H9 (cell line): ENCODE data around the gene SEC23A. TPM values are rescaled to one million over a fixed set of nuclear protein-coding genes. Genes with fewer than 3 reads are reported as not detected.

Experiments used
- DNase-seq: peaks from one replicate; pipeline ENCODE4 v3.0.0-alpha.2; 2017
- H2AFZ ChIP-seq: one replicate; pipeline ENCODE4 v1.6.1; 2013; ENCODE audit warnings: mild to moderate bottlenecking, low read length, control low read depth, moderate library complexity
- H2AK5ac ChIP-seq: 2 replicates; pipeline ENCODE4 v1.6.1; 2013; ENCODE audit warnings: low read length, control low read depth, mixed read lengths; ENCODE audit not compliant: insufficient read length
- H2BK120ac ChIP-seq: one replicate; pipeline ENCODE4 v1.6.1; 2013; ENCODE audit warnings: low read depth, mild to moderate bottlenecking, low read length, control low read depth, inconsistent platforms; ENCODE audit not compliant: poor library complexity, severe bottlenecking
- H2BK12ac ChIP-seq: 2 replicates; pipeline ENCODE4 v1.6.1; 2013; ENCODE audit warnings: low read length, control low read depth, mixed read lengths, low read depth; ENCODE audit not compliant: insufficient read length
- H2BK15ac ChIP-seq: 2 replicates; pipeline ENCODE4 v1.6.1; 2013; ENCODE audit warnings: low read depth, low read length, control low read depth
- H2BK20ac ChIP-seq: one replicate; pipeline ENCODE4 v1.6.1; 2013; ENCODE audit warnings: low read depth, mild to moderate bottlenecking, low read length, control low read depth, inconsistent platforms; ENCODE audit not compliant: poor library complexity, severe bottlenecking
- H2BK5ac ChIP-seq: 2 replicates; pipeline ENCODE4 v1.6.1; 2013; ENCODE audit warnings: low read length, control low read depth, mixed read lengths; ENCODE audit not compliant: insufficient read length
- H3K14ac ChIP-seq: 2 replicates; pipeline ENCODE4 v1.6.1; 2013; ENCODE audit warnings: low read length, control low read depth; ENCODE audit not compliant: insufficient read depth
- H3K18ac ChIP-seq: 2 replicates; pipeline ENCODE4 v1.6.1; 2013; ENCODE audit warnings: low read depth, mild to moderate bottlenecking, mixed read lengths, low read length, control low read depth; ENCODE audit not compliant: insufficient read length
- H3K23ac ChIP-seq: 2 replicates; pipeline ENCODE4 v1.6.1; 2013; ENCODE audit warnings: low read length, control low read depth, mixed read lengths, low read depth; ENCODE audit not compliant: insufficient read length
- H3K23me2 ChIP-seq: 2 replicates; pipeline ENCODE4 v1.6.1; 2013; ENCODE audit warnings: low read depth, mild to moderate bottlenecking, mixed read lengths, low read length, control low read depth; ENCODE audit not compliant: insufficient read length, poor library complexity, severe bottlenecking
- H3K27ac ChIP-seq: 2 replicates; pipeline ENCODE4 v1.5.1; 2013; ENCODE audit warnings: low read length, control low read depth, mixed read lengths, low read depth; ENCODE audit not compliant: insufficient read length
- H3K27me3 ChIP-seq: 2 replicates; pipeline ENCODE4 v1.6.1; 2013; ENCODE audit warnings: low read length, control low read depth, inconsistent platforms; ENCODE audit not compliant: insufficient read depth
- H3K4ac ChIP-seq: 2 replicates; pipeline ENCODE4 v1.6.1; 2013; ENCODE audit warnings: low read depth, mild to moderate bottlenecking, control low read depth, inconsistent platforms, low read length, moderate library complexity
- H3K4me1 ChIP-seq: 2 replicates; pipeline ENCODE4 v1.6.1; 2013; ENCODE audit warnings: low read length, control low read depth, inconsistent platforms; ENCODE audit not compliant: insufficient read depth
- H3K4me2 ChIP-seq: 2 replicates; pipeline ENCODE4 v1.6.1; 2013; ENCODE audit warnings: low read length, control low read depth, mixed read lengths; ENCODE audit not compliant: insufficient read length, insufficient read depth
- H3K56ac ChIP-seq: 2 replicates; pipeline ENCODE4 v1.6.1; 2013; ENCODE audit warnings: low read depth, mild to moderate bottlenecking, mixed read lengths, low read length, control low read depth; ENCODE audit not compliant: insufficient read length
- H3K79me1 ChIP-seq: 2 replicates; pipeline ENCODE4 v1.6.1; 2013; ENCODE audit warnings: low read depth, mild to moderate bottlenecking, moderate library complexity, low read length, control low read depth, inconsistent platforms; ENCODE audit not compliant: insufficient read depth, poor library complexity, severe bottlenecking
- H3K79me2 ChIP-seq: 2 replicates; pipeline ENCODE4 v1.6.1; 2013; ENCODE audit warnings: low read length, control low read depth, inconsistent platforms; ENCODE audit not compliant: insufficient read depth
- H3K9ac ChIP-seq: 2 replicates; pipeline ENCODE4 v1.6.1; 2013; ENCODE audit warnings: low read length, control low read depth, mixed read lengths; ENCODE audit not compliant: insufficient read length; ENCODE audit errors: extremely low read depth
- H3K9me3 ChIP-seq: one replicate; pipeline ENCODE4 v1.6.1; 2013; ENCODE audit warnings: low read depth, low read length, inconsistent platforms; ENCODE audit not compliant: control insufficient read depth
- H3T11ph ChIP-seq: one replicate; pipeline ENCODE4 v1.6.1; 2013; ENCODE audit warnings: mild to moderate bottlenecking, low read length, control low read depth, inconsistent platforms
- H4K20me1 ChIP-seq: one replicate; pipeline ENCODE4 v1.6.1; 2013; ENCODE audit not compliant: control insufficient read depth, insufficient read length, insufficient read depth
- H4K5ac ChIP-seq: 2 replicates; pipeline ENCODE4 v1.6.1; 2013; ENCODE audit warnings: low read depth, mild to moderate bottlenecking, mixed read lengths, low read length, control low read depth; ENCODE audit not compliant: insufficient read length
- H4K8ac ChIP-seq: replicated peaks from 2 replicates; pipeline ENCODE4 v1.6.1; 2013; ENCODE audit warnings: low read length, control low read depth, mixed read lengths, low read depth; ENCODE audit not compliant: insufficient read length
- H4K91ac ChIP-seq: 2 replicates; pipeline ENCODE4 v1.6.1; 2013; ENCODE audit warnings: low read depth, mild to moderate bottlenecking, moderate library complexity, mixed read lengths, low read length, control low read depth; ENCODE audit not compliant: insufficient read length
- H3K27ac Mint-ChIP-seq, 3 experiments: 2 replicates in 2 of 3; 3 replicates in 1 of 3; pipeline ENCODE4 v1.8.0; 2020 to 2021; ENCODE audit warnings: mixed read lengths in 3 of 3, mild to moderate bottlenecking in 1 of 3, moderate library complexity in 1 of 3
- H3K27me3 Mint-ChIP-seq: 2 replicates; pipeline ENCODE4 v1.8.0; 2021; ENCODE audit warnings: low read depth, mild to moderate bottlenecking, moderate library complexity, mixed read lengths
- H3K36me3 Mint-ChIP-seq, 3 experiments: 2 replicates in 2 of 3; 3 replicates in 1 of 3; pipeline ENCODE4 v1.8.0; 2020 to 2021; ENCODE audit warnings: low read depth in 3 of 3, mixed read lengths in 3 of 3; ENCODE audit not compliant: insufficient read depth in 1 of 3
- H3K4me1 Mint-ChIP-seq, 2 experiments: 2 replicates each; pipeline ENCODE4 v1.8.0; 2020; ENCODE audit warnings: mixed read lengths in 2 of 2
- H3K4me3 Mint-ChIP-seq, 2 experiments: 2 replicates in 1 of 2; 3 replicates in 1 of 2; pipeline ENCODE4 v1.8.0; 2020 to 2021; ENCODE audit warnings: mild to moderate bottlenecking in 2 of 2, mixed read lengths in 2 of 2, moderate library complexity in 1 of 2
- H3K9me3 Mint-ChIP-seq, 2 experiments: 2 replicates in 1 of 2; 3 replicates in 1 of 2; pipeline ENCODE4 v1.8.0; 2020; ENCODE audit warnings: mild to moderate bottlenecking in 2 of 2, mixed read lengths in 2 of 2, moderate library complexity in 1 of 2
- WGBS: extraction: QIAGEN DNeasy Blood & Tissue Kit; methylation state at CpG from one replicate; pipeline ENCODE4 v1.1.7; 2013; ENCODE audit warnings: missing lambda C conversion rate, low lambda C conversion rate, mixed read lengths; ENCODE audit not compliant: insufficient read length; ENCODE audit errors: extremely low coverage; 5-methylcytosine and 5-hydroxymethylcytosine counted together
- total RNA-seq: library from RNA; stranded (reverse); gene quantifications from 2 replicates; pipeline ENCODE4 v1.2.1, GENCODE V29; 2021
- TF ChIP-seq, protein P1 (sequence below): fragments of 200-600 bp; sonication (generic); conservative IDR thresholded peaks from 3 replicates; pipeline ENCODE4 v1.8.0; 2021; ENCODE audit warnings: antibody characterized with exemption, mild to moderate bottlenecking

Gene SEC23A
- total RNA-seq, 1 experiment from 2014 or later = 55.3 TPM

- no peak overlapping the region for H3K14ac ChIP-seq
- no peak overlapping the region for H2BK20ac ChIP-seq
- no peak overlapping the region for H3T11ph ChIP-seq
- H2BK120ac ChIP-seq = no peak overlapping the region
- H4K20me1 ChIP-seq = no peaks in the 10 kb centered on the region
- Mint-ChIP-seq H3K4me1 (no peaks in the 10 kb centered on the region), H3K27me3 (no peaks in the 10 kb centered on the region), H3K27ac (no peak overlapping the region), H3K4me3 (no peak overlapping the region), H3K36me3 (peaks cover 6 to 42% (median 25%) of the 10 kb centered on the region in 3 experiments; a peak in 6 of 7 replicates), H3K9me3 (no peaks in the 10 kb centered on the region)
- no peaks in the 10 kb centered on the region for H3K79me1 ChIP-seq
- H3K9ac ChIP-seq = no peak overlapping the region
- H3K4me1 ChIP-seq = no peaks in the 10 kb centered on the region
- WGBS = no CpG with 5 or more reads among the region's 2 CpGs
- no peak for DNase-seq
- no peak overlapping the region for H2AK5ac ChIP-seq
- no peak overlapping the region for H4K5ac ChIP-seq
- H3K23me2 ChIP-seq = no peaks in the 10 kb centered on the region
- H4K8ac ChIP-seq = no peak overlapping the region
- TF ChIP-seq, protein P1, sequence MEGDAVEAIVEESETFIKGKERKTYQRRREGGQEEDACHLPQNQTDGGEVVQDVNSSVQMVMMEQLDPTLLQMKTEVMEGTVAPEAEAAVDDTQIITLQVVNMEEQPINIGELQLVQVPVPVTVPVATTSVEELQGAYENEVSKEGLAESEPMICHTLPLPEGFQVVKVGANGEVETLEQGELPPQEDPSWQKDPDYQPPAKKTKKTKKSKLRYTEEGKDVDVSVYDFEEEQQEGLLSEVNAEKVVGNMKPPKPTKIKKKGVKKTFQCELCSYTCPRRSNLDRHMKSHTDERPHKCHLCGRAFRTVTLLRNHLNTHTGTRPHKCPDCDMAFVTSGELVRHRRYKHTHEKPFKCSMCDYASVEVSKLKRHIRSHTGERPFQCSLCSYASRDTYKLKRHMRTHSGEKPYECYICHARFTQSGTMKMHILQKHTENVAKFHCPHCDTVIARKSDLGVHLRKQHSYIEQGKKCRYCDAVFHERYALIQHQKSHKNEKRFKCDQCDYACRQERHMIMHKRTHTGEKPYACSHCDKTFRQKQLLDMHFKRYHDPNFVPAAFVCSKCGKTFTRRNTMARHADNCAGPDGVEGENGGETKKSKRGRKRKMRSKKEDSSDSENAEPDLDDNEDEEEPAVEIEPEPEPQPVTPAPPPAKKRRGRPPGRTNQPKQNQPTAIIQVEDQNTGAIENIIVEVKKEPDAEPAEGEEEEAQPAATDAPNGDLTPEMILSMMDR = no peak
- no peak overlapping the region for H4K91ac ChIP-seq
- no peak overlapping the region for H3K27ac ChIP-seq
- no peak overlapping the region for H3K4me2 ChIP-seq
- H3K9me3 ChIP-seq = no peaks in the 10 kb centered on the region
- no peak overlapping the region for H2BK12ac ChIP-seq
- H3K27me3 ChIP-seq = no peaks in the 10 kb centered on the region
- no peak overlapping the region for H2BK15ac ChIP-seq
- H3K56ac ChIP-seq = no peak overlapping the region
- H3K79me2 ChIP-seq = no peaks in the 10 kb centered on the region
- no peak overlapping the region for H3K4ac ChIP-seq
- no peak overlapping the region for H3K23ac ChIP-seq
- H2BK5ac ChIP-seq = no peak overlapping the region
- no peak overlapping the region for H3K18ac ChIP-seq
- no peak overlapping the region for H2AFZ ChIP-seq
Measured at GRCh38 chr14:39040529-39040928, 62.5 kb downstream of the SEC23A start.
